Activated CD8-positive, alpha-beta memory T cell treated with anti-CD3 and anti-CD28 coated beads, Interleukin-2, amount 50 U/mL, for 4 hours (primary cell): ENCODE measurements around the gene AKAP13.

ENCODE experiments used
- DNase-seq: peaks from one replicate; pipeline ENCODE4 v3.0.0-alpha.2; 2020

The AKAP13 gene

DNA sequence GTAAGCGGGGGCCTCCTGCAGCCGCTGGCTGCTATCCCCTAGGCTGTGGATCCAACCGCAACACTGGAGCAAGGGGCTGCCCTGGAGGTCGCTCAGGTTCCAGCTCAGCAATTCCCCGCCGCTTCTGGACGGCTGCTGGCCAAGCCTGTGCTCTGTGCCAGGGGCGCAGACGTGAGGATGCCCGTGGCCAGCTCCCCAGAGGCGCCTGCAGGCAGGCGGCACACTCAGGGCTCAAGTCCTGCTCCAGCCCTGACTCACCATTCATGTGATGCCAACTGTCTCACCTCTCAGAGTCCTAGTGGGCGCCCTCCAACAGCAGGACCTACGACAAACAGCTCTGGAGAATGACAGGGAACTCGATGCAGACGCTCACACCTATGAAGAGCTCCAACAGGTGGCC is 382.8 kb downstream of the AKAP13 start:
- DNase-seq = no peak

DNA sequence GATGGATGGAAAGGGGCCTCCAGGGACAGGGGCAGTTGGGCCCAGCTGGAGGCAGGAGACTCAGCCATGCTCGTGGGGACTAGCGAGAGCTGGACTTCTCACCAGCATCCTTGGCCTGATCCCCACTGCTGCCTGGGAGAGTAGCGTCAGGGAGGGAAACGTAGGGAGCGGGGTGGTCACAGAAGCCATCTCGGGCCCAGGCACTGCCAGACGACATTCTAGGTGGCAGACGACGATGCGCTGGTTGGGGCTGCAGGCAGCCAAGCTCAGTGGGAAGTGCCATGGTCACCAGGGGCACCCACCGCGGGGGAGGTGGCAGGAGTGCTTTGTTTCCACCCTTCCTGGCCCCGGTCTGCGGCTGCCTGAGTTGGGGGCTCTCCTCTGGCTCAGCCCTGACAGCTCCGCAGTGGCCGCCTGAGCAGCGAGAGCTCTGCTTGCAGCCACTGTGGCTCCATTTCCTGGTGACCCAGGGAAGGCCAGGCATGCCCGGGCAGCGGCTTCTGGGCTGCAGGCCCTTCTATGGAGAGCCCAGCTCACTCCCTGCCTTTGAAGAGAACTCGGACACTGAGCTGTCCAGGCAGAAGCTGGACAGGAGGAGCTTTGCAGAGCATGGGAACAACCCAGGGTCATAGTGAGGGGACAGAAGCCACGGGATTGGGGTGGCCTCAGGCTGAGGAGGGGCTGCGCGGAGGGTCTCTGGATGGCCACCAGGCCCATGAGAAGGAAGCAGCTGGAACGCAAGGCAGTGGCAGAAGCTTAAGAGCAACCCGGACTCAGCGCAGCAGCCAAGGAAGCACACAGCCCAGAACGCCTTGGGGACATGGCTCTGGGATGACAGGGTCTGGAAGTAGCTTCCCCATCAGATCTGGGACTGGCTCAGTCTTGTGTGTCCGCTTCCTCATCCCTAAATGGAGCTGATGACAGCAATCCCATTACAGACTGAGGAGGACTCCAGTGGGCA is 383.6 kb downstream of the AKAP13 start:
- no peak for DNase-seq

DNA sequence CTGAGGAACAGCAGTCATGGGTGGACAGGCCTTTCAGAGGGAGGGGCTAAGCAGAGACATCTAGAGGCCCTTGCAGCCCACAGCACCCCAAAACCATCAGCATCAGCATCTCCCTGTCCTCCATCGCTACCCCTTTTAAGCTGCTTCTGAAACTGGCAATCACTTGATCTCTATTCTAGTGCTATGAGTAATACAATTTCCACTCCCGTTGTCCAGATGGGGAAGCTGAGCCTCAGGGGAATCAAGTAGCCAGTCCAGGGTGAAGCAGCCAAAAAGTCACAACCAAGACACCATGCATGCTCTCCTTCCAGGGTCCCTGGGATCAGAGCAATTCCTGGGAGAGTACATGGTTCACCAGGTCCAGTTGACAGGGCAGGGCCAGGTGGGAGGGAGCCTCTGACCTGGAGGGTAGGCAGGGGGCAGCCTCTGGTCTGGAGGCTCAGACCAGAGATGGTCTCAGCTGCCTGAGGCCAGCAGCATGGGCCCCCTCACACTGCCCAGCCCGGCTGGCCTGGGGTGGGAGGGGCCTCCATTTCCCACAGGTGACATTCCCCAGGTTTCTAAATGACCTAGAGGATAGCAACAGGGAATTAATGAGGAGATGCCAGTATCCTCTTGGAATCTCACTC is 384.4 kb downstream of the AKAP13 start:
- no peak for DNase-seq

DNA sequence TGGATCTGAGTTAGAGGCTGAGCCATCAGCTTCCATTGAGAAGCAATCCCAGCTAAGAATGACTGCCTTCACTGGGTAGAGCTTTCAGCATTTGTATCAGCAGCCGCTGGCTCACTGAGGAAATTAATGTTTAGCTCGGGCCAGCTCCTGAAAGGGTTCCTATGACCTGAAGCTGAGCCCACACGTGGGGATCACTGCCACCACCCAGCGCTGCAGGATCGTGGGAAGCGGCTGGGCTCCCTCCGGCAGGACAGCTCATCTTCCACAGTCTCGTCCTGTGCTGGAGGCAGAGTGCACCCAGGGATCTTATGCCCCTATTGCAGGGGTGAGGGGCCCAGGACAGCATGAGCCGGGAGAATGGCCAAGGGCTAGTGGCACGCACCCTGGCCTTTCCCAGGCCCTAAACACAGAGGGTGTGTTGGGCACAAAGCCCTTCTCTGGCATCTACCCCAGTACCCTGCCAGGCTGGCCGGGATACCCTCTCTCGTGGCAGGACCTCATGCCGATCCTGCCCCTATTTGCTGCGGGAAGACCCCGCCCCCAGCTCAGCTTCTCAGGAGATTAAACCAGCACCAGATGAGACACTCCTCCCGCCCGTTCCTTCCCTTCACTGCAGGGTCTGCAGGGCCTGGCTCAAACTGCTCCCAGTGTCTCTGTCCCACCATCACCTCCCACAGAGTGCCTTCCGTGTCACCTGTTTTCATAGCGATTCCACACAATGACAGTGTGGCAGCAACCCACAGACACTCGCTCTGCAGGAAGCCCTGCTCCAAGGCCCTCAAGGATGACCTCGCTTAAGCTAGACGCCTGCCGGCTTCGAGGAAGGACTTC is 385.8 kb downstream of the AKAP13 start:
- no peak for DNase-seq

DNA sequence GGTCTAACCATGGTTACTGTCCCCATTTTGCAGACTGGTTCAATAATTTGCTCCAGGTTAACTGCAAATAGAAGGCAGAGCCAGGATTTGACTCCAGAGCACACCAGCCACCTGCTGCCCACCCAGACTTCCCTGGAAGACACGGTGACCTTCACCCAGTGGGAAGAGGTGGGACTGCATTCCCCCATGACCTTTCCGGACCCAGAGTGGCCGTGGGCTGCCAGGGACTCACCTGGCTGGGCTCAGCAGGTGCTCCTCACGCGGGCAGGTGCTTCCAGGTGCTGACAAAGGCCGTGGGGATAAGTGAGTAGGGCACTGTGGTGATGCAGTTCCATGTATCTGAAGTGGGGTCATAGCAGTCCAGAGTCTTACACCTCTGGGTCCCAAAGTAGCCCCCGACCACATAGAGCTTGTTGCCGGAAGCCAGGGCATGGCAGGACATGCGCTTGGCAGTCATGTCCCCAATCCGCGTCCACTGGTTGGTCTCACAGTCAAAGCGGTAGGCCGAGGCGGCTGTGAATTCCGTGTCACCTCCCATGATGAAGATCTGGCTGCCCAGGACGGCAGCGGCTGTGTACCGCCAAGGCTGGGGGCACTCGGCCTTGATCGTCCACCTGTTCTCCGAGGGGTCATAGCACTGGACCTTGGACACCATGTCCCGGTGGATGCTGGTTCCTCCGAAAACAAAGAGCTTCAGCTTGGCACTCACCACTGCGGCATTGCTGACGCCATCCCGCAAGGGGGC is 387.6 kb downstream of the AKAP13 start:
- no peak for DNase-seq

DNA sequence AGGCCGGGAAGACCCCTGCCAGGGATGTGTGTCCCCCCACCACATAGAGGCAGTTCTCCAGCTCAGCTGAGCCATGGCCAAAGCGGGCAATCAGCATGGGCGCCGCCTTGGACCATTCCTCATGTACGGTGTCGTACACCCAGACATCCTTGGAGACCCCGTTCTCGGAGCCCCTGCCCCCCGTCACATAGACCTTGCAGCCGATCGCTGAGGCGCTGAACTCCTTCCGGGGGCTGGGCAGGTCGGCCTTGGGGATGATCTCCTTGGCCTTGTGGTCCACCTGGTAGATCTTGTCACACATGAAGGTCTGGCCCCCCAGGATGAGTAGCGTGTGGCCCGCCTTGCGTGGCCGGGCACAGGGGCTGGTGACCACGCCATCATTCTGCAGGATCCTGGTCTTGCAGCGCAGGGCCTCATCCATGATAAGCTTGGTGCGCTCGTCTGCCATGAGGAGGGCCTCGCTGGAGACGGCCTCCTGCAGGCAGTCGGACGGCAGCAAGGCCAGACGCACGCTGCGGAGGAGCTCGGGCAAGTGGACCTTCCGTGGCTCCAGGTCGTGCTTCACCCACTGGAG is 388.3 kb downstream of the AKAP13 start:
- no peak for DNase-seq

DNA sequence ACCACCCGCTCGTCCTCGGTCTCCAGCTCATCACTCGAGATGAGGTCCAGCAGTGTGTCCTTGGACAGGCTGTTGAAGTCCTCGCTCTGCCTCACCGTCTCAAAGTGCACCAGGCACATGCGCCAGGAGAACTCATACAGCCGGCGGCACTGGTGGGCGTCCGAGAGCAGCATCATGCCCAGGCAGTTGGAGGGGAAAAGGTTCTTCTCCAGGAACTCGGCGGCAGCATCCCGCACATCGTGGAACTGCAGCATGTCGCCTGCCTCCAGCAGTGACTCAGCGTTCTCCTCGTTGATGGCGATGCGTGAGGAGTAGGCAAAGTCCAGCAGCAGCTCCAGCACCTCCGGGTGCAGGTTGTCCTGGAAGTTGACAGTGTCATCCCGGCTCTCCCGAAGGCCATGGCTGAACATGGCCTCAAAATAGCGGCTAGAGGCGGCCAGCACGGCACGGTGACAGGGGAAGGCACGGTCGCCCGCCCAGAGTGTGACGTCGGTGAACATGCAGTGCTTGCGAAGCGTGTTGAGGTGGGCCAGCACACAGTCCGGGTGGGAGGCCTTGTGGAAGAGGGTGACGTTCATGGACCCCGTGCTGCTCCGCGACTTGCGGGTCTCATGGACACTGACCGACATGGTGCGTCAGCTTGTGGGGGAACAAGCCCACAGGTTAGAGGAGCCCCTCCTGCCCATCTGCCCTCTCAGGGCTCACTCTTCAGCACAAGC is 388.9 kb downstream of the AKAP13 start:
- DNase-seq = no peak

DNA sequence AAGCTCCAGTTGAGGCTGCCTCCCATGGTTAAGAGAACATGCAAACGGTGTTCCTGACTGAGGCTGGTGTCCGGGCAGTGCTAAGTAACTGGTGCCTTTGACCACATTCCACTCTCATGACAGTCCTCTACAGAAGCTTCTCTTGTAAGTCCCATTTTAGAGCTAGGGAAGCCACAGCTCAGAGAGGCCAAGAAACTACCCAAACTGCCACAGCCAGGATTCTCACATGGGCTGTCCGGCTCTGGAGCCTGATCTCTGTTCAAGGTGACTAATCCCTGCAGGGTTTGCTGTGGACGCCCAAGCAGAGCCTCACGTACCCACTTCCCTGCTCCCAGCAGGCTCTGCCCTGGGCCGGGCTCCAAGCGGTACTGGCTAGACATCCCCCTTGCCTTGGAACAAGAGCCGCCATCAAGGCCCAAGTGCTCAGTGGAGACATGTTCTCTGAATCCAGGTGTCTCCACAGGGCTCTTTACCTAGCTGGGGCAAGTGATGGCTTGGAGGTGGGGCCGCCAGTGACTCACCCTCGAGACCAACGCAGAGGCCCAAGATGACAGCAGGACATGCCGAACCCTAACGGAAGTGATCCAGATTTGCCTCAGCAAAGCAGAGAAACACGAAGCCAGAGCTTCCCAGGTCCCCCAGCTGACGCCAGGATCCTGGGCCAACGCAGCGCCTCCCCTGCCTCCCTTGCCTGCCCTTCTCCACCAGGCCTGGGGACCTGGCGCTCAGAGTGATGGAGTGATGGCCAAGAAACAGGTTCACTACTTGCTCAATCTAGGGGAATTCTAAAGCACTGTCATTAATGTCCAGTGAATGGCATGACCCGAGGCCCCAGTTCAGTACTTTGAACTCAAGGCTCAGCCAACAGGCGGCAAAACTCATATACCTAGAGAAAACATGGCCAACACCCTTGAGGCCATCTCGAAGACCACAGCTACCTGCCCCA is 390.0 kb downstream of the AKAP13 start:
- DNase-seq = no peak

DNA sequence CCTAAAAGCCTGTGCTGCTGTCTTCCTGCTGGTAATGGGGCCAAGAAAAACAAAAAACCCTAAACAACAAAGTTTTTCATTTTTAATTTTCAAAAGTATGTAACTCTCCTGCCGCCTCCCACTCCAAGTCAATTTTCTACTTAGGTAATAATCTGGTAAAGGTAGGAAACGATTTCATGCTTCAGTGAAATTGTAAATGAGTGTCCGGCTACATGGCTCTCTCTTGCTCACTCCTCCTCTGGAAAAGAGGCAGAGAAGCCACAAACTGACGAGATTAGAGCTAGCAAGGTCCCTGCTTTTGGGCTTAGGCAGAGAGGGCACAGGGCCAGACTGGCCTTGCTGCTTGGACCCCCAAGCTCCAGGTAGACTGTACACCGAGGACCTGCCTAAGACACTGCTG is 390.9 kb downstream of the AKAP13 start:
- no peak for DNase-seq

DNA sequence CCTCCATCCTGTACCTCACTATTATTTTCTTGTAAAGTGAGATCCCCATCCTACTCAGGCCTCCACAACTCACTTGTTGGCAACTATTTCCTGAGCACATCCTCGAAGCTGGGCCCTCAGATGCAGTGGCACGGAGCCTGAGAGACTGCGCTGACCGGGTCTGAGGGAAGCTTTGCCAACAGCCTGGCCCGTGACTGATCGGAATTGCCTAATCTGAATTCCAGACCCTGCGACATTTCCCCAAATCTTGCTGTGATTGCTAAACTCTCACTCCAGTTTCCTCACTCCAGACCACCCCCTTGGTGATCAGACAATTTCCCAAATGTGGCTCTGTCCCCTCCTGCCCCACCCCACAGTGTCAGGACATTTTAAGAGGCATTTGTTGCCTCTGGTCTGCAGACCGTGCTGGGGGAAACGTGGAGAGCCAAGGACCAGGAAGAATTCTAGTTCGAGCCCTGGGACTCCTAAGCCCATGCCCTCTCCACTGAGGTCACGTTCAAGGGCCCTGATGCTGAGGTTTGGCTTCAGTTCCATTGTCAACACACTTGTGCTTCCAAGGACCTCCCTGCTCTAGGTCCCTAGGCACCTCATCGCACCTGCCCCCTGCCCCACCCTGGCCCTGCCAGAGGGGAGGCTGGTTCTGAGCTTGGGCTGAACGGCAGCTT is 391.5 kb downstream of the AKAP13 start:
- DNase-seq = no peak

DNA sequence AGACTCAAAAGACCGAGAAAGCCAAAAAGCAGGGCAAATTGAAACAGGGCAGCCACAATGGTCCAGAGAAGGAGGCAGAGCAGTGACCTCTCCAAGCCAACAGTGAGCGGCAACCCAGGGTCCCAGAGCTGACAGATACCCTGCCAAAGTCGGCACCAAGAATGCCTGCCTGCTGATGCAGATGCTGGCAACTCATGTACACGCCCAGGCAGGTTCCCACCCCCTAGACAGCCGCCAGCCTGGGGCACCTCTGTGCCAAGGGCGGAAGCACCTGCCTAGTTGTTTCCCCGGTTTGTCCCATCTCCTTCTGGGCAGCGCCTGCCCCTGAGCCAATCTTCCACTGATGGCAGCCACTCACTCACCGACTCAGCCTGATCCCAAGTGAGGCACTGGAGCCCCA is 392.3 kb downstream of the AKAP13 start:
- DNase-seq = no peak

DNA sequence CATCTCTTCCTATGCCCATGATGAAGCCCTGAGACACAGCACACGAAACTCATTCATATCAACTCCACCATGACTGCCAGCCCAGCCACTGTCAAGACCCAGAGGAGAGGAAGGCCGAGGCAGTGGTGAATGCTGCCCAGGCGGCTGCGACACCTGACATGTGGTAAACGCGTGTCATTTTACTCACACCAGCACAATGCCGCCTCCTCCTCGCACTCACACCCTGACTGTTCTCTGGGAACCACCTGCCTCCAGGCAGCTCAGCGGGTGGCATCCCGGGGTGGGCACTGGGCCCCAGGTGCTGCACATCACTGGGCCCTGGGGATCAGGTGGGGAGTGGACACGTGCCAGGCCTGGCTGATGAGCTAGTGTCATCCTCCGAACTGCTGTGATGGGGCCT is 392.8 kb downstream of the AKAP13 start:
- no peak for DNase-seq

DNA sequence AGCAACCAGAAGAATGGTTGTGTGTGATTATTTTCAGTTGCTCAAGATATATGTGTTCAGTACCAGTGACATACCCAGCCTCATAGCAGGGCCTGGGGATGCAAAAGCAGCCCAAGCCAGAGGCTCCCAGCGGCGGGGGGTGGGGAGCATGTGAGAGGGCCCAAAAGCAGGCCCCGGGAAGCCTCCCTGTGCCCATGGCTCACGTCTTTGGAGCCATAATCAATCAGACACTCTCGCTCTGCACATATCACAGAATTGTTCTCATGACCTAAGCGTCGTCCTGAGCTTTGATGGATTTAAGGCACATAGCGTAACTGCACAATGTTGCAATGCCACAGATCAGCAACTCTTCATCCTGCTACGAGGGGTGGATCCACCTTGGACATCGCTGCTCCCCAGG is 393.6 kb downstream of the AKAP13 start:
- DNase-seq = no peak

DNA sequence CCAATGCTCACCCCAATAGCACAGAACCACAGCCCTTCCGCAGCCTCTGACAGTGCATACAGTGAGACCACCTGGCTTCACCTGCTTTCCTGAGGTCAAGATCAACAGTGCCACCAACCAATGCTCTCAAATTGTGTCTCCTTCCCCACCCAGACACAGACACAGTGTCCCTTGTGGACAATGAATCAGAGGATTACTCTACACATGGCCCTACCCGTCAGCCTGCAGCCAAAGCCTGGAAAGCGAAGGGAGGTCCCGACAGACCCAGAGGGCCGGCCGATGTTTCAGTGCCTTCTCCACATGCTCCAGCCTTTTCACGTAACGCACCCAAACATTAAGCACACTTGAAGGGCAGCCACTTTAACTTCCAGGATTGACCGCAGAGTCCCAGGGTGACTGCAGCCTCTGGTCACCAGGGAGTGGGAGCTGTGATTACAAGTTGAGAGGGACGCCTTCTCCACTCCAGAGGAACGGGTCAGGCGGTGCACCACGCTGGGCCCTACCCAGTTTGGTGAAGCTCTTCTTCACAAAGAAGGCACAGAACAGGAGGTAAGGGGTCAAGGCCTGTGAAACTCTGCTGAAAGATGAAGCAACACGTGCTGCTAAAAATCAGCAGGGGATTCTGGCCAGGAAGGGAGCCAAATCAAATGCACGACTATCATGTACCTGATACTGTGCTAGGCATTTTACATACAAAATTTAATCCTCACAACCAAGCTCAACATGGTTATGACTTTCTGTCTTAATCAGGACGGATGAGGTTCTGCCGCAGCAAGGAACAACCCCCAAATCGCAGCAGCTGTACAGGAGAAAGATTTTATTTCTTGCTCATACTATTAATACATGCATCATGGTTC is 397.1 kb downstream of the AKAP13 start:
- no peak for DNase-seq

DNA sequence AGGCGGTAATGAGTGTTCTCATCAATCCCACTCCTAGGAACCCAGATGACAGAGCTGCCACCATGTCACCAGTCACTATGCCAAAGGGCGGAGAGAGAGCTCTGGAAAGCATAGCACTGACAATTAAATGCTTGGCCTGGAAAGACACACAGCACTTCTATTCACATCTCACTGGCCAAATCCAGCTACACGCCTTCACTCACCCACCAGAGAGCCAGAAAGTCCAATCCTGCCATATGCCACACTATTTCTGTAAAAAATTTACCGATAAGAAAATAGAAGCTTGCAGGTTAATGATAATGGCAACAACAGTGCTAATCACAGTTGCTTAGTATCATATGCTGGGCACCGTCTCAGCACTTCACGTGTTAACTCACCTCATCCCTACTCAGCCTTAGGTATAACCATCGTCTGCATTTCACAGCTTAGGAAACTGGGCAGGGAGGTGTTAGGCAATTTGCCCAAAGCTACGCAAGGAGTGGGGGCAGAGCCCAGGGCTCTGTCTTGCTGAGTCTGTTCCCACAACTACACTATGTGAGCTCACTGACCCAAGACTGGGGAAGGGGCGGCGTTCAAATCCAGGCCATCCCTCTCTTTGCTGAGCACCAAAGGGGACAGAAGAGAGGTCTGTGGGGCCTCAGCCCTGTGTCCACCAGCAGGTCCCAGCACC is 397.8 kb downstream of the AKAP13 start:
- DNase-seq = no peak

DNA sequence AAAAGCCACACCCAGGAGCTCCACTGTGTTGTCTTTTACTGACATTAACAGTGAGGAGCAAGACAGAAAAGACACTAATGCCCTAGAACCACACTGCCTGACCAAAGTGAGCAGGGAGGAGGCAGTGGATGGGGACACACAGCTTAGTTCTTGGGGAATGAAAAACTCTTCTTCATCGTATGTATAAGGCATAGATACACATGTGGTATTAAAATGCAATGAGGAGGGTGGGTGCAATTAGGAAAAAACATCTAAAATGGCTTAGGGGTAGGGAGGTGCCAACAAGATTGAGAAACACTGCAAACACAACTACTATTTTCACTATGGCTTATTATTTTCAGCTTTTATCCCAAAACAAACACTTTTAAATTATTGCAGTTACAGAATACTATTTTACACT is 398.8 kb downstream of the AKAP13 start:
- DNase-seq = no peak

DNA sequence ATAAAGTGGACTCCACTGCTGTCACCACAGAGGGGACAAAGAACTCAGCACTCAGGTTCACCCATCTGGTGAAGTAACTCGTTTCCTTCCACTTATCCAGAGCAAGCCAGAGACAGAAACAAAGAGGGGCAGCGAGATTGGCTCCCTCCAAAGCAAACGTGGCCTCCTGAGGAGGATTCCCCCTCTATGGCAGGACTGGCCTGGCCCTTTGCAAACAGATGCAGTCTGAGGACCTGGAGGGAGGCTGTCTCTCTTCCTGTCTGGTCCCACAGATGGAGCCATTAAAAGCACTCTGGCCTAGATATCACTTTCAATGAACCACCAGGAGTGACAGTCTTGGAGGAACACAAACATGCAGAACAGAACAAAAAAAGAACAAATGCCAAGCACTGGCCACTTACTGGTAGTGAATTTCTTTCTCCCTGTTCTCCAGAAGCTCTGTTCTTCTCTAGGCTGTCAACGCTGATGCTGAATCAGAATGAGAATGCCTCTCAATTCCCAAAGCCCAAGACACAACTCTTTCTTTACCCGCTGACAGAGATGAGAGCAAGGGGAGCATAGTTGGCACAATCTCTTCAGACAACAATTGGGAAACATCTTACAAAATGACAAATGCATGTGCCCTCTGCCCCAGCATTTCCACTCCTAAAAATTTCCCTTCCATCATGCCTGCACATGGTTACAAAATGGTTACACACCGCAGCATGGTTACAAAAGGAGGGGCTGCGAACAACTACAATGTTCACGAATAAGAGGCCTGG is 400.0 kb downstream of the AKAP13 start:
- no peak for DNase-seq

DNA sequence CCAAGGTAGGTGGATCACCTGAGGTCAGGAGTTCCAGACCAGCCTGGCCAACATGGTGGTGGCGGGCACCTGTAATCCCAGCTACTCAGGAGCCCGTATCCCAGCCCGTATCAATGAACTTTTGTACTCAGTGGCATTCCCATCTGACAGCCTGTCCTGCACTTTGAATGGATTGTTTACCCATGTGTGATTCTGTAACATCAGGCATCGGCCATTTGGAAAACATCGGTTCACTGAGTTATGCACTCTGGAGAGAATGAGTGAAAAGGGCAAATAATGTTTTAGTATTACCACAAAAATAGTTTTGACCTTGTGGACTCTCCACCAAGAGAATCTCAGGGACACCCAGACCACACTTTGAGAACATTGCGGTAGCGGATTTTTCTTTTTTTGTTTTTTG is 400.7 kb downstream of the AKAP13 start:
- no peak for DNase-seq
